OCI-LY7 (cell line): ENCODE data around the gene CTTNBP2. TPM values are rescaled to one million over a fixed set of nuclear protein-coding genes. Genes with fewer than 3 reads are reported as not detected.

Experiments
- BruUV-seq: library from RNA; stranded (reverse); fragments of 400-500 nt; replicated peaks from 2 replicates; lab custom pipeline; 2021; lab: Mats Ljungman, UMichigan
- CTCF ChIA-PET: fragments of 300-600 bp; sonication (Branson Sonifier 250); formaldehyde crosslinking; loops from one replicate; lab custom pipeline; 2022; ENCODE audit warnings: antibody characterized with exemption; ENCODE audit not compliant: unreplicated experiment; lab: Charles Lee
- POLR2A ChIA-PET: fragments of 300-600 bp; sonication (Branson Sonifier 250); formaldehyde crosslinking; loops from one replicate; lab custom pipeline; 2022; ENCODE audit warnings: antibody characterized with exemption; lab: Charles Lee
- DNase-seq: peaks from one replicate; pipeline ENCODE4 v3.0.0-alpha.2; 2015; ENCODE audit warnings: low spot score
- H2AFZ ChIP-seq: fragments of 200-600 bp; sonication (generic), shearing (Covaris generic); 2 replicates; pipeline ENCODE4 v1.6.1; 2014; ENCODE audit warnings: mild to moderate bottlenecking, antibody characterized with exemption, low read length, moderate library complexity
- H3K27ac ChIP-seq: fragments of 200-600 bp; sonication (generic); 2 replicates; pipeline ENCODE4 v1.5.1; 2014; ENCODE audit warnings: mixed run types, low read depth, mild to moderate bottlenecking, moderate library complexity, low read length, inconsistent platforms; ENCODE audit not compliant: poor library complexity, severe bottlenecking
- H3K36me3 ChIP-seq: fragments of 200-600 bp; sonication (generic); 2 replicates; pipeline ENCODE4 v1.6.1; 2014; ENCODE audit warnings: mild to moderate bottlenecking, antibody characterized with exemption, low read length, moderate library complexity, mixed read lengths; ENCODE audit not compliant: insufficient read depth
- H3K4me1 ChIP-seq: fragments of 200-600 bp; sonication (generic); 2 replicates; pipeline ENCODE4 v1.5.1; 2014; ENCODE audit warnings: mild to moderate bottlenecking, low read length; ENCODE audit not compliant: insufficient read depth, poor library complexity, severe bottlenecking
- H3K4me2 ChIP-seq: fragments of 200-600 bp; sonication (generic); 2 replicates; pipeline ENCODE4 v1.6.1; 2014; ENCODE audit warnings: mild to moderate bottlenecking, low read length
- H3K4me3 ChIP-seq: fragments of 200-600 bp; sonication (generic); 2 replicates; pipeline ENCODE4 v1.5.1; 2014; ENCODE audit warnings: mild to moderate bottlenecking, low read depth, low read length; ENCODE audit not compliant: poor library complexity, severe bottlenecking
- H3K79me2 ChIP-seq: fragments of 200-600 bp; sonication (generic); 2 replicates; pipeline ENCODE4 v1.6.1; 2016; ENCODE audit warnings: low read depth, mild to moderate bottlenecking, low read length, moderate library complexity, mixed read lengths; ENCODE audit not compliant: insufficient read depth
- H3K9me2 ChIP-seq: fragments of 200-600 bp; sonication (generic); 2 replicates; pipeline ENCODE4 v1.6.1; 2016; ENCODE audit warnings: mild to moderate bottlenecking, low read length, mixed read lengths; ENCODE audit not compliant: insufficient read depth
- H3K9me3 ChIP-seq: fragments of 200-600 bp; sonication (generic); 2 replicates; pipeline ENCODE4 v1.6.1; 2014; ENCODE audit warnings: mild to moderate bottlenecking, mixed run types, low read length, mixed read lengths
- H4K20me1 ChIP-seq: fragments of 200-600 bp; sonication (generic); 2 replicates; pipeline ENCODE4 v1.6.1; 2014; ENCODE audit warnings: mild to moderate bottlenecking, antibody characterized with exemption, low read length, moderate library complexity, mixed read lengths; ENCODE audit not compliant: insufficient read depth
- EZH2phosphoT487 ChIP-seq: fragments of 200-600 bp; sonication (generic); IDR thresholded peaks from 2 replicates; pipeline ENCODE4 v1.6.1; 2018; ENCODE audit warnings: low read depth, borderline replicate concordance, mild to moderate bottlenecking, mixed run types, antibody characterized with exemption, low read length, moderate library complexity, mixed read lengths
- intact Hi-C: fragments of 100-400 bp; cut with micrococcal nuclease; formaldehyde crosslinking; loops from one replicate; pipeline ENCODE4 v1.10.0; 2022; ENCODE audit not compliant: unreplicated experiment
- total RNA-seq, 2 experiments: library from RNA; depleted of rRNA in 1 of 2; stranded (reverse); fragments of >200 nt in 1 of 2; shearing (Covaris generic) in 1 of 2; gene quantifications; 2 replicates each; pipeline ENCODE4 v1.2.3, GENCODE V29; 2014 to 2022
- TF ChIP-seq, protein P1 (sequence below): fragments of 200-600 bp; sonication (generic); conservative IDR thresholded peaks from 2 replicates; pipeline ENCODE4 v1.5.1; 2014; ENCODE audit warnings: mild to moderate bottlenecking, antibody characterized with exemption, low read length, moderate library complexity, mixed read lengths

CTTNBP2 gene
- total RNA-seq, 2 experiments from 2014 or later = not detected

DNA sequence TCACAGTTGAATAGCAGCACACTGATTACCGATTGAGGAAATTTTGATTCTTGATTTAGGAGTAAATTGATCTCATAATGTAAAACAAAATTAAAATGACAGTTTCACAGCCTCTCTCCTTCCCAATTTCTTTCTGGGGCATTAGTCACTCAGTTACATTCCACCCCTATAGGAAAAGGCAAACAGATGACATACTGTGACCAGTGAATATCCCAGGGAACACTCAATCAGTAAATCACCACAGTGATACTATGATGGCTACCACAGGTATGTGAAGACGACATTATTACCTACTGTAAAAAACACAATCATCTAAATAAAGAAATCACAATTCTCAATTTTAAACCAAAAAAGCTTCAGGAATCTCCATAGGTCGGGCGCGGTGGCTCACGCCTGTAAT lies 15.5 kb downstream of the CTTNBP2 start:
- no peak overlapping the region for H3K4me3 ChIP-seq
- ChIA-PET POLR2A (no interaction called here), CTCF (no interaction called here)
- TF ChIP-seq, protein P1, sequence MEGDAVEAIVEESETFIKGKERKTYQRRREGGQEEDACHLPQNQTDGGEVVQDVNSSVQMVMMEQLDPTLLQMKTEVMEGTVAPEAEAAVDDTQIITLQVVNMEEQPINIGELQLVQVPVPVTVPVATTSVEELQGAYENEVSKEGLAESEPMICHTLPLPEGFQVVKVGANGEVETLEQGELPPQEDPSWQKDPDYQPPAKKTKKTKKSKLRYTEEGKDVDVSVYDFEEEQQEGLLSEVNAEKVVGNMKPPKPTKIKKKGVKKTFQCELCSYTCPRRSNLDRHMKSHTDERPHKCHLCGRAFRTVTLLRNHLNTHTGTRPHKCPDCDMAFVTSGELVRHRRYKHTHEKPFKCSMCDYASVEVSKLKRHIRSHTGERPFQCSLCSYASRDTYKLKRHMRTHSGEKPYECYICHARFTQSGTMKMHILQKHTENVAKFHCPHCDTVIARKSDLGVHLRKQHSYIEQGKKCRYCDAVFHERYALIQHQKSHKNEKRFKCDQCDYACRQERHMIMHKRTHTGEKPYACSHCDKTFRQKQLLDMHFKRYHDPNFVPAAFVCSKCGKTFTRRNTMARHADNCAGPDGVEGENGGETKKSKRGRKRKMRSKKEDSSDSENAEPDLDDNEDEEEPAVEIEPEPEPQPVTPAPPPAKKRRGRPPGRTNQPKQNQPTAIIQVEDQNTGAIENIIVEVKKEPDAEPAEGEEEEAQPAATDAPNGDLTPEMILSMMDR = no peak
- TF ChIP-seq EZH2phosphoT487 = no peak
- H4K20me1 ChIP-seq = no peaks in the 10 kb centered on the region
- H3K27ac ChIP-seq = no peak overlapping the region
- no peaks in the 10 kb centered on the region for H3K4me1 ChIP-seq
- H3K79me2 ChIP-seq = no peaks in the 10 kb centered on the region
- no TSS peak for BruUV-seq
- no peak overlapping the region for H3K4me2 ChIP-seq
- H2AFZ ChIP-seq = no peak overlapping the region
- intact Hi-C loops = no loop called here
- DNase-seq = no peak
- H3K36me3 ChIP-seq = no peaks in the 10 kb centered on the region
- no peaks in the 10 kb centered on the region for H3K9me2 ChIP-seq
- H3K9me3 ChIP-seq = no peaks in the 10 kb centered on the region

DNA sequence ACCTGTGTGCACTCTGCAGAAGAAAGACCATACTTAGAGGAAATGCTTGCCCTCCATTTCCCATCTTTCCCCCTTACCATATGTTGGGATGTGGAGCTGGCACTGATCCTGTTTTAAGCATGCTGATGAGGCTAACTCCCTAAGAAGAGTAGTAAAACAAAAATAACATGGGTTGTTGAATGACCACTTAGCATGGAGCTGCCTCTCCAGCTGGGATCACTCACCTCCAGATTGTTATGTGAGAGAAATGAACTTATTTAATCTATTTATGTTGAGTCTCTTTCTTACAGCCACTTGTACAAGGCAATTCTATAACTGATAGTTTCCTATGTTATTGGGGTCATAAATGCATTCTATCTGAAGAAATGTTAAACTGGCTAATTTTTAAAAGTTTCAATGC lies 17.0 kb downstream of the CTTNBP2 start:
- H3K4me3 ChIP-seq = no peak overlapping the region
- intact Hi-C loops = no loop called here
- no peak overlapping the region for H3K4me2 ChIP-seq
- H3K9me3 ChIP-seq = no peaks in the 10 kb centered on the region
- no TSS peak for BruUV-seq
- no peaks in the 10 kb centered on the region for H3K36me3 ChIP-seq
- no peak overlapping the region for H2AFZ ChIP-seq
- POLR2A ChIA-PET = no interaction called here
- no peaks in the 10 kb centered on the region for H3K79me2 ChIP-seq
- no peak for TF ChIP-seq EZH2phosphoT487
- TF ChIP-seq, protein P1 = no peak
- no peaks in the 10 kb centered on the region for H3K4me1 ChIP-seq
- H4K20me1 ChIP-seq = no peaks in the 10 kb centered on the region
- no peak for DNase-seq
- H3K27ac ChIP-seq = no peak overlapping the region
- CTCF ChIA-PET = no interaction called here
- H3K9me2 ChIP-seq = no peaks in the 10 kb centered on the region

DNA sequence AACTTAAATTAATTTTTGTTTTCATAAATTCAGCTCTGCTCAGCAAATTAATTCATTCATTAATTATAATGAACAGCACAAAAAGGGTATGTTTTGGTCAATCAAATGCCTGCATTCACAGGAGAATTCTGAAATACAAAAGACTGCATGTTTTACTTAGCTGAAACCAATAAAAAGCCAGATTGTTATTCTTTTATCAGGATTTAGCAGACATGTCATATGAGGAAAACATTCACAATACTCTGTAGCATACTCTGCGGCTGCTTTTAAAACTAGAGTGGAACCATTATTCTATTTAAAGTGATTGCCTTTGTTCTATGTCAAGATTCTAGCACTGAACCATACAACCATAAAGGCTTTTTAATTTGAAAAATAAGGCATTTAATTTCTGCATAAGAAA lies 19.1 kb downstream of the CTTNBP2 start:
- Histone ChIP-seq H3K36me3 (no peaks in the 10 kb centered on the region), H3K9me3 (no peaks in the 10 kb centered on the region), H3K4me2 (no peak overlapping the region), H3K79me2 (no peaks in the 10 kb centered on the region), H2AFZ (no peak overlapping the region), H3K4me3 (no peak overlapping the region), H4K20me1 (no peaks in the 10 kb centered on the region), H3K9me2 (no peaks in the 10 kb centered on the region), H3K27ac (no peak overlapping the region), H3K4me1 (no peaks in the 10 kb centered on the region)
- intact Hi-C loops = no loop called here
- TF ChIP-seq EZH2phosphoT487 = no peak
- TF ChIP-seq, protein P1 = no peak
- POLR2A ChIA-PET = no interaction called here
- CTCF ChIA-PET = no interaction called here
- BruUV-seq = no TSS peak
- no peak for DNase-seq
